Measurements from ENCODE around the gene GGT5.
"Not testable (repeated sequence)": the region's sequence is repeated elsewhere in the genome, so short reads cannot be mapped to it uniquely, and the experiment has no call there.

The GGT5 gene

DNA sequence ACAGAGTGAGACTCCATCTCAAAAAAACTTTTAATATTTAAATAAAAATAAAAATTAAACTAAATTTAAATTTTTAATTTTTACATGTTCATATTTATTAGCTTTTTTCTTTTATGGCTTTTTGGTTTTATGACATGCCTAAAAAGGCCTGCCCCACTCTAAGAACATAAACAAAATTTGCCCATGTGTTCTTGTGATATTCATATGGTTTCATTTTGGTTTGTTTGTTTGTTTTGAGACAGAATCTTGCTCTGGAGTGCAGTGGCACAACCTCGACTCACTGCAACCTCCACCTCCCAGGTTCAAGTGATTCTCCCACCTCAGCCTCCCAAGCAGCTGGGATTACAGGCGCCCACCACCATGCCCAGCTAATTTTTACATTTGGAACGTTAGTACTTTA lies 35.9 kb downstream of the GGT5 start:
- DNase-seq (ENCODE audit: extremely low spot score): no peak
- CTCF ChIA-PET: no interaction called here
- POLR2A ChIA-PET: no interaction called here
- TF ChIP-seq, protein P1, sequence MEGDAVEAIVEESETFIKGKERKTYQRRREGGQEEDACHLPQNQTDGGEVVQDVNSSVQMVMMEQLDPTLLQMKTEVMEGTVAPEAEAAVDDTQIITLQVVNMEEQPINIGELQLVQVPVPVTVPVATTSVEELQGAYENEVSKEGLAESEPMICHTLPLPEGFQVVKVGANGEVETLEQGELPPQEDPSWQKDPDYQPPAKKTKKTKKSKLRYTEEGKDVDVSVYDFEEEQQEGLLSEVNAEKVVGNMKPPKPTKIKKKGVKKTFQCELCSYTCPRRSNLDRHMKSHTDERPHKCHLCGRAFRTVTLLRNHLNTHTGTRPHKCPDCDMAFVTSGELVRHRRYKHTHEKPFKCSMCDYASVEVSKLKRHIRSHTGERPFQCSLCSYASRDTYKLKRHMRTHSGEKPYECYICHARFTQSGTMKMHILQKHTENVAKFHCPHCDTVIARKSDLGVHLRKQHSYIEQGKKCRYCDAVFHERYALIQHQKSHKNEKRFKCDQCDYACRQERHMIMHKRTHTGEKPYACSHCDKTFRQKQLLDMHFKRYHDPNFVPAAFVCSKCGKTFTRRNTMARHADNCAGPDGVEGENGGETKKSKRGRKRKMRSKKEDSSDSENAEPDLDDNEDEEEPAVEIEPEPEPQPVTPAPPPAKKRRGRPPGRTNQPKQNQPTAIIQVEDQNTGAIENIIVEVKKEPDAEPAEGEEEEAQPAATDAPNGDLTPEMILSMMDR (IDR thresholded peaks at IDR 0.05; ENCODE audit: control extremely low read depth, extremely low read depth, low read depth, missing control alignments): no peak

DNA sequence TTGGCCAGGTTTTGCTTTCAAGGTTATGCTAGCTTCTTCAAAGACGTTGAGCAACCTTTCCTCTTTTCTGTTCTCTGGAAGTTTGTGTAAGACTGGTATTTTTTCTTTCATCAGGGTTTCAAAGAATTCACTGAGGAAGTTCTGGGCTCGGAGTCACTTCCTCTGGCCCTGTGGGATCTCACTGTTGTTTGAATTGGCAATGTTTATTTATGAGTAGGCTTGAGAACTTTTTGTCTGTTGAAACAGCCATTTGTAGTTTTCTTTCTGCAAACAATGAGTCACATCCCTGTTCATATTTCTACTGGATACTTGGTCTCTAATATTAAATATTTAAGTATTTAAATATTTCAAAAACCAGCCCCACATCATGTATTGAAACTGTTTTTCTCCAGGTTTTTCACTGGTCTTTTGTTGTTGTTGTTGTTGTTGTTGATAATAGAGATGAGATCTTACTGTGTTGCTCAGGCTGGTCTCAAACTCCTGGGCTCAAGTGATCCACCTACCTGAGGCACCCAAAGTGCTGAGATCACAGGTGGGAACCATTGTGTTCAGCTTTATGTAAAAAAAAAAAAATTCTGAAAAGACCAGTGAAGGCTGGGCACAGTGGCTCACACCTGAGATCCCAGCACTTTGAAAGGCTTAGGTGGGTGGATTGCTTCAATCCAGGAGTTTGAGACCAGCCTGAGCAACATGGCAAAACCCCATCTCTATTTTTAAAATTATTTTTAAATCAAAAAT lies 36.7 kb downstream of the GGT5 start:
- TF ChIP-seq, protein P1 (IDR thresholded peaks at IDR 0.05; ENCODE audit: control extremely low read depth, extremely low read depth, low read depth, missing control alignments): no peak
- POLR2A ChIA-PET: no interaction called here
- CTCF ChIA-PET: interaction anchor here (1.4 to 1.5 kb wide), 2 partner anchors 8 to 51 kb away, joined by 3 read pairs; no protein-coding TSS in a partner anchor
- no peak for DNase-seq (ENCODE audit: extremely low spot score)

DNA sequence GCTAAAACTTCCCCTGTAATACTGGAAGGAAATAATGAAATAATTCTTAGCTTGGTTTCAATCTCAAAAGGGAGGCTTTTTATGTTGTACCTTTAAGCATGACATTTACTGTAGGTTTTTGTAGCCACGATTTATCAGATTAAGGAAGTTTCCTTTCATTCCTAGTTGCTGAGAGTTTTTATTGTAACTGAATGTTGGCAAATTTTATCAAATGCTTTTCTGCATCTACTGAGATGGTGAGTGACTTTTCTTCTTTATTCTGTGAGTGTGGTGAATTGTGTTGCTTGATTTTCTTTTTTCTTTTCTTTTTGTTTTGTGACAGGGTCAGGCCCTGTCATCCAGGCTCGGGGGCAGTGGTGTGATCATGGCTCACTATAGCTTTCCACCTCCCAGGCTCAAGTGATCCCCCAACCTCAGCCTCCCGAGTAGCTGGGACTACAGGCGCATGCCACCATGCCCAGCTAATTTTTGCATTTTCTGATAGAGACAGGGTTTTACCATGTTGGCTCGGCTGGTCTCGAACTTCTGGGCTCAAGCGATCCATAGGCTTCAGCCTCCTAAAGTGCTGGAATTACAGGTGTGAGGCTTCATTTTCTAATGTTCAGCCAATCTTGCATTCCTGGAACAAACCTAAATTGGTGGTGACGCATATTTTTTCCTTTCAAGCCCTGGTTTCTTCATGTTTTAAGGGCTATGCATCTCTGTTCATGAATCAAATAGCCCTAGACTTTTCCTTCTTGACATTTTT lies 37.4 kb downstream of the GGT5 start:
- DNase-seq (ENCODE audit: extremely low spot score): no peak
- ChIA-PET CTCF (interaction anchor here (1.4 to 1.5 kb wide), 2 partner anchors 9 to 50 kb away, joined by 3 read pairs; no protein-coding TSS in a partner anchor), POLR2A (no interaction called here)
- TF ChIP-seq, protein P1 (IDR thresholded peaks at IDR 0.05; ENCODE audit: control extremely low read depth, extremely low read depth, low read depth, missing control alignments): no peak

DNA sequence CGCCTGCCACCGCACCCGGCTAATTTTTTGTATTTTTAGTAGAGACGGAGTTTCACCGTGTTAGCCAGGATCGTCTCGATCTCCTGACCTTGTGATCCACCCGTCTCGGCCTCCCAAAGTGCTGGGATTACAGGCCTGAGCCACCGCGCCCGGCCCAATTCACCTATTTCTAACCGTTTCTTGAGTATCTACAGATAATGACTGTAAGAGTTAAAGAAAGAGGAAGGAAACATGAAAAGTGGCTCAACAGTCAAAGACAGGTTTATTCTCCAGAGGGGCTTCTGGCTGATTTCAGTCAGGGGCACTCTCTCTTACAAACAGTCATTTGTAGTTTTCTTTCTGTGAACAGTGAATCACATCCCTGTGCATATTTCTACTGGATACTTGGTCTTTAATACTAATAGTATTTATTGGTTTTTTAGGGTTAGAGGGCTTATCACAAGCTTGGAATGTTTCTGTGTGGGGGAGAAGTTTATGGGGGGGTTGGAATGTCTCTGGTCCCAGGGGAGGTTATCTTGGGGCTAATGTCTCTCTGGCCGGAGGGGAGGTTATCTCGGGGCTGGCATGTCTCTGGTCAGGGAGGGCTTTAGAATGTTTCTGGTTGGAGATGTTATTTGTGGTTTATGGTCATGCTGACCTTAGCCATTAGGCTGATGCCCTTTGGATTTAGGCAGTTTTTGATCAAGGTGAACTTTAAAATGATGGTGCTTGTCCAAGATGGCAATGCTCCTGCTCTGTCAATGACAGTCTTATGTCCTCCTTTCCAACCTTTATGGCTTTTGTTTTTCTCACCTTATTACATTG lies 38.2 kb downstream of the GGT5 start:
- DNase-seq (ENCODE audit: extremely low spot score); POLR2A ChIA-PET: not testable (repeated sequence)
- CTCF ChIA-PET: interaction anchor here (1.4 to 1.5 kb wide), 2 partner anchors 10 to 49 kb away, joined by 3 read pairs; no protein-coding TSS in a partner anchor

DNA sequence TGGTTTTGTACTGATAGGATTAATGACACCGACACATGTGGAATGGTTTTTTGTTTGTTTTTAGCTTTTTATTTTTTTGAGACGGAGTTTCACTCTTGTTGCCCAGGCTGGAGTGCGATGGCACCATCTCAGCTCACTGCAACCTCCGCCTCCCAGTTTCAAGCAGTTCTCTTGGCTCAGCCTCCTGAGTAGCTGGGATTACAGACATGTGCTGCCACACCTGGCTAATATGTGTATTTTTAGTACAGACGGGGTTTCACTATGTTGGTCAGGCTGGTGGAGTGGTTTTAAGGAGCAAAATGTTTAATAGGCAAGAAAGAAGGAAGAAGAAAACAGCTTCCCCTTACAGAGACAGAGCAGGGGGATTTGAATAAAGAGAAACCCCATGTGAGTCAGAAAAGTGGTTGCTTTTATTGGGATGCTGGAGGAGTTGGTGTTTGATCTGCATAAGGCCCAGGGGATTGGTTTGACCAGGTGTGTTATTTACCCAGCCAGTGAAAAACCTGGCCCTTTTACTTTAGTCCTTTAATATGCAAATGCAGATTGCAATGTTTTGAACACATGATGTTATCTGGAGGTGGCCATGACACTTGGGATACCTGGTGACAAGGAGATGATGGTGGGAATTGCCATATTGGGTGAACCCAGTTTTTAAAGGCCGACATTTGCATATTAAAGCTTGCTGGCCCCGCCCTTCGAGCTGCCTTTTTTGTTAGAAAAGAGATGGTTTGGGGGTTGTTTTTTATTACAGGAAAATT lies 39.3 kb downstream of the GGT5 start:
- POLR2A ChIA-PET: no interaction called here
- DNase-seq (ENCODE audit: extremely low spot score): no peak
- CTCF ChIA-PET: interaction anchor here (1.5 to 1.6 kb wide), 2 partner anchors 16 to 26 kb away, joined by 3 to 4 read pairs; no protein-coding TSS in a partner anchor
- TF ChIP-seq, protein P1 (IDR thresholded peaks at IDR 0.05; ENCODE audit: control extremely low read depth, extremely low read depth, low read depth, missing control alignments): no peak

DNA sequence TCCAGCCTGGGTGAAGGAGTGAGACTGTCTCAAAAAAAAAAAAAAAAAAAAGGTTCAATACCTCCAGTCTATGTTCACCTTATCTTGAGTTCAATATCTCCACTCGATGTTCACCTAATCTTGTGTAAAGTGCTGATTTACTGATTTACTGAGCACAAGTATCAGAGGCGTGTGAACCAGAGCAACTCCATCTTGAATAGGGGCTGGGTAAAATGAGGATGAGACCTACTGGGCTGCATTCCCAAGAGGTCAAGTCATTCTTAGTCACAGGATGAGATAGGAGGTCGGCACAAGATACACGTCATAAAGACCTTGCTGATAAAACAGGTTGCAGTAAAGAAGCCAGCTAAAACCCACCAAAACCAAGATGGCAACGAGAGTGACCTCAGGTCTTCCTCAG lies 41.0 kb downstream of the GGT5 start:
- POLR2A ChIA-PET; CTCF ChIA-PET; DNase-seq (ENCODE audit: extremely low spot score): not testable (repeated sequence)

Measured in GM10248 (cell line).